Subcutaneous abdominal adipose tissue (tissue), 5 donors: ENCODE results near the gene LGR6.

Source experiments
- H3K27ac ChIP-seq: one replicate; pipeline ENCODE4 v1.7.0; 2013; ENCODE audit warnings: low read depth, mild to moderate bottlenecking, inconsistent platforms, low read length, moderate library complexity
- H3K27me3 ChIP-seq, 5 donors: one replicate each; pipeline ENCODE4 v1.7.0; 2013; ENCODE audit warnings: low read length in 5 of 5, inconsistent platforms in 1 of 5; ENCODE audit not compliant: control insufficient read depth in 5 of 5, insufficient read depth in 4 of 5
- H3K36me3 ChIP-seq, 5 donors: one replicate each; pipeline ENCODE4 v1.7.0; 2013; ENCODE audit warnings: low read length in 5 of 5; ENCODE audit not compliant: control insufficient read depth in 5 of 5, insufficient read depth in 5 of 5
- H3K4me1 ChIP-seq, 5 donors: one replicate each; pipeline ENCODE4 v1.7.0; 2013; ENCODE audit warnings: low read length in 5 of 5, mild to moderate bottlenecking in 3 of 5, moderate library complexity in 1 of 5; ENCODE audit not compliant: control insufficient read depth in 5 of 5, insufficient read depth in 5 of 5
- H3K4me3 ChIP-seq, 5 donors: one replicate each; pipeline ENCODE4 v1.7.0; 2013; ENCODE audit warnings: low read length in 5 of 5, low read depth in 1 of 5
- H3K9ac ChIP-seq, 5 donors: one replicate each; pipeline ENCODE4 v1.7.0; 2013; ENCODE audit warnings: low read length in 5 of 5, mild to moderate bottlenecking in 4 of 5, moderate library complexity in 3 of 5
- H3K9me3 ChIP-seq, 5 donors: one replicate each; pipeline ENCODE4 v1.7.0; 2013; ENCODE audit warnings: low read length in 5 of 5; ENCODE audit not compliant: control insufficient read depth in 5 of 5
- donor health status: healthy.
- donor health status: healthy.
- donor health status: healthy.
- donor health status: healthy.
- donor health status: healthy.

Gene LGR6

GRCh38 chr1:202247104-202247503, 53.5 kb downstream of the LGR6 start:
- Histone ChIP-seq H3K27me3 (peaks cover 0 to 5% (median 3%) of the 10 kb centered on the region in 5 donors), H3K36me3 (no peaks in the 10 kb centered on the region), H3K9ac (no peak overlapping the region), H3K4me1 (no peaks in the 10 kb centered on the region), H3K9me3 (no peaks in the 10 kb centered on the region), H3K4me3 (no peak overlapping the region), H3K27ac (no peak overlapping the region)

- no peaks in the 10 kb centered on the region for H3K9me3 ChIP-seq
- no peak overlapping the region for H3K27ac ChIP-seq
- no peak overlapping the region for H3K4me3 ChIP-seq
- H3K27me3 ChIP-seq = peaks cover 0 to 6% (median 3%) of the 10 kb centered on the region in 5 donors
- no peak overlapping the region for H3K9ac ChIP-seq
- H3K36me3 ChIP-seq = no peaks in the 10 kb centered on the region
- no peaks in the 10 kb centered on the region for H3K4me1 ChIP-seq
These were observed 54.5 kb downstream of the LGR6 start for GRCh38 chr1:202247837-202248795.

- no peaks in the 10 kb centered on the region for H3K36me3 ChIP-seq
- H3K27me3 ChIP-seq = peaks cover 0 to 6% (median 3%) of the 10 kb centered on the region in 5 donors
- H3K4me1 ChIP-seq = no peaks in the 10 kb centered on the region
- no peak overlapping the region for H3K4me3 ChIP-seq
- no peaks in the 10 kb centered on the region for H3K9me3 ChIP-seq
- H3K9ac ChIP-seq = no peak overlapping the region
- no peak overlapping the region for H3K27ac ChIP-seq
These were observed 55.3 kb downstream of the LGR6 start for GRCh38 chr1:202248861-202249260.

- no peaks in the 10 kb centered on the region for H3K36me3 ChIP-seq
- H3K27ac ChIP-seq = no peak overlapping the region
- H3K27me3 ChIP-seq = peaks cover 4 to 9% (median 6%) of the 10 kb centered on the region in 5 donors
- no peaks in the 10 kb centered on the region for H3K9me3 ChIP-seq
- H3K4me1 ChIP-seq = no peaks in the 10 kb centered on the region
- no peak overlapping the region for H3K9ac ChIP-seq
- no peak overlapping the region for H3K4me3 ChIP-seq
These were observed 55.8 kb downstream of the LGR6 start for GRCh38 chr1:202249436-202249835.

- H3K4me1 ChIP-seq = no peaks in the 10 kb centered on the region
- H3K9me3 ChIP-seq = no peaks in the 10 kb centered on the region
- no peak overlapping the region for H3K9ac ChIP-seq
- H3K4me3 ChIP-seq = no peak overlapping the region
- H3K36me3 ChIP-seq = no peaks in the 10 kb centered on the region
- peaks cover 4 to 10% (median 7%) of the 10 kb centered on the region in 5 donors for H3K27me3 ChIP-seq
- no peak overlapping the region for H3K27ac ChIP-seq
These were observed 56.2 kb downstream of the LGR6 start for GRCh38 chr1:202249846-202250245.

- Histone ChIP-seq H3K27ac (no peak overlapping the region), H3K9ac (no peak overlapping the region), H3K36me3 (no peaks in the 10 kb centered on the region), H3K9me3 (no peaks in the 10 kb centered on the region), H3K4me3 (no peak overlapping the region), H3K4me1 (no peaks in the 10 kb centered on the region), H3K27me3 (peaks cover 6 to 11% (median 9%) of the 10 kb centered on the region in 5 donors)
These were observed 57.4 kb downstream of the LGR6 start for GRCh38 chr1:202250982-202251381.

GRCh38 chr1:202251424-202252256, 58.0 kb downstream of the LGR6 start:
- no peak overlapping the region for H3K4me3 ChIP-seq
- peaks cover 6 to 11% (median 9%) of the 10 kb centered on the region in 5 donors for H3K27me3 ChIP-seq
- H3K27ac ChIP-seq = no peak overlapping the region
- no peaks in the 10 kb centered on the region for H3K36me3 ChIP-seq
- H3K4me1 ChIP-seq = no peaks in the 10 kb centered on the region
- H3K9ac ChIP-seq = no peak overlapping the region
- no peaks in the 10 kb centered on the region for H3K9me3 ChIP-seq

GRCh38 chr1:202252271-202252670, 58.7 kb downstream of the LGR6 start:
- no peaks in the 10 kb centered on the region for H3K4me1 ChIP-seq
- H3K9me3 ChIP-seq = no peaks in the 10 kb centered on the region
- no peak overlapping the region for H3K9ac ChIP-seq
- no peak overlapping the region for H3K27ac ChIP-seq
- H3K4me3 ChIP-seq = no peak overlapping the region
- no peaks in the 10 kb centered on the region for H3K36me3 ChIP-seq
- peaks cover 6 to 11% (median 9%) of the 10 kb centered on the region in 5 donors for H3K27me3 ChIP-seq

- no peaks in the 10 kb centered on the region for H3K36me3 ChIP-seq
- no peak overlapping the region for H3K4me3 ChIP-seq
- H3K9me3 ChIP-seq = no peaks in the 10 kb centered on the region
- no peak overlapping the region for H3K9ac ChIP-seq
- peaks cover 2 to 10% (median 10%) of the 10 kb centered on the region in 5 donors for H3K27me3 ChIP-seq
- H3K4me1 ChIP-seq = no peaks in the 10 kb centered on the region
- H3K27ac ChIP-seq = no peak overlapping the region
These were observed 61.1 kb downstream of the LGR6 start for GRCh38 chr1:202254454-202255252.
